ENCODE results near the gene ARHGAP9. TPM values are rescaled to one million over a fixed set of nuclear protein-coding genes. Genes with fewer than 3 reads are reported as not detected.
A peak's percentile ranks its signal among the peaks of the same experiment; 100 is the strongest.

The ARHGAP9 gene
- total and polyA plus RNA-seq, 8 donors: 0.39 to 11.7 (median 4.9) TPM

DNA sequence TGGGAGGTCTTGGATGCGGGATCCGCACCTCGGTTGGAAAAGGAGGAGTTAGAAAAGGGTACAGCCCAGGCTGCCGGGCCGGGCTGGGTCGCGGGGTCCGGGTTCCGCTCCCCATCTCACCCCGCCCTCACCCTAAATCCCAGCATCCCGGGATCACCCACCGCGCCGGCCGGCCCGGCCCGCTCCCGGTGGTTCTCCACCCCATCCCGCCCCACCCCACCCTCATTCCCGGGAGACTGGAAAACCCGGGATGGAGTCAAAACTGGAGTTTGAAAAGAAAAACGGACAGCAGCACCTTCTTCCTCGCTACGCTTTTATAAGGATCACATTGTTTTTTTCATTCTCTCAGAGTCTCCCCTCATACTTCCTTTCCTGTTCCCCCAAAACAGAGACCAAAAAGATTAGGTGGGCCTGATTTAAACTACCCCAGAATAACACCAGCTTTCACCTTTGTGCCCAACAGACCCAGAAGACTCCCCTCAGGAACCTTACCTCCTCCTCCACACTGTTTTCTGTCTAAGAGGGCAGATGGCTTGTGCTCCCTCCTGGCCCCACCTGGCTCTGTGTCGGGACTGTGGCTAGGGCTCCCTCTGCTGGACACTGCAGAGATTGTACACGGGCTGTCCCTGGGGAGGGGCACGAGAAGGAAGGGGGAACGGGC, 17.3 kb downstream of the ARHGAP9 start:
- no peak for FAIRE-seq
- peak overlapping the region in 3 of 4 donors; percentile 31 to 85 (median 57) for H3K27ac ChIP-seq
- intact Hi-C loops (cut with DNase I): no loop called here

DNA sequence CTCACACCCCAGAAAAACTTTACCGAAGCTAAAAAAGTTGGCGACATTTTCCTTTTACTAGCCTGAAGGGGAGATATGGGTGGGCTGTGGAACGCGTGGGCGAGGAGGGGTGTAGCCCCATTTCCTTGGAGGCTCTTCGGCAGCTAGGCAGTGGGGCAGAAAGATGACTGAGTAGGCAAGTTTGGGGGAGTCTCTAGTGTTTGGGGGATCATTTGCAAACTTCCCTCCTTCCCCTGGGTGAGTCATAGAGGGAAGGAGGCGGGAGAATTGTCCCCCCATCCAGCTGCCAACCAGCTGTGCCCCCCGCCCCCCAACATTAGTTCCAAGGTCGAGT, 17.8 kb downstream of the ARHGAP9 start:
- Histone ChIP-seq H3K36me3 (no peaks in the 10 kb centered on the region), H3K9me3 (no peaks in the 10 kb centered on the region), H3K4me1 (peaks cover 0 to 12% (median 10%) of the 10 kb centered on the region in 3 donors), H3K27me3 (no peaks in the 10 kb centered on the region), H3K4me3 (peak overlapping the region; percentile 19 to 70 (median 34)), H3K27ac (peak overlapping the region in 1 of 4 donors; percentile 85)
- intact Hi-C loops (cut with DNase I): no loop called here
- ATAC-seq (no peak), DNase-seq (no peak), FAIRE-seq (no peak)
- TF ChIP-seq, protein P1, sequence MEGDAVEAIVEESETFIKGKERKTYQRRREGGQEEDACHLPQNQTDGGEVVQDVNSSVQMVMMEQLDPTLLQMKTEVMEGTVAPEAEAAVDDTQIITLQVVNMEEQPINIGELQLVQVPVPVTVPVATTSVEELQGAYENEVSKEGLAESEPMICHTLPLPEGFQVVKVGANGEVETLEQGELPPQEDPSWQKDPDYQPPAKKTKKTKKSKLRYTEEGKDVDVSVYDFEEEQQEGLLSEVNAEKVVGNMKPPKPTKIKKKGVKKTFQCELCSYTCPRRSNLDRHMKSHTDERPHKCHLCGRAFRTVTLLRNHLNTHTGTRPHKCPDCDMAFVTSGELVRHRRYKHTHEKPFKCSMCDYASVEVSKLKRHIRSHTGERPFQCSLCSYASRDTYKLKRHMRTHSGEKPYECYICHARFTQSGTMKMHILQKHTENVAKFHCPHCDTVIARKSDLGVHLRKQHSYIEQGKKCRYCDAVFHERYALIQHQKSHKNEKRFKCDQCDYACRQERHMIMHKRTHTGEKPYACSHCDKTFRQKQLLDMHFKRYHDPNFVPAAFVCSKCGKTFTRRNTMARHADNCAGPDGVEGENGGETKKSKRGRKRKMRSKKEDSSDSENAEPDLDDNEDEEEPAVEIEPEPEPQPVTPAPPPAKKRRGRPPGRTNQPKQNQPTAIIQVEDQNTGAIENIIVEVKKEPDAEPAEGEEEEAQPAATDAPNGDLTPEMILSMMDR (IDR thresholded peaks at IDR 0.05): no peak
- 0 to 2% methylated on average over 9 of the region's 9 CpGs for WGBS, 2 donors

More for the DNA sequence above, 17.3 kb downstream of the ARHGAP9 start:
- TF ChIP-seq, protein P1 (IDR thresholded peaks at IDR 0.05): peak; percentile 86 to 93 (median 90)
- Histone ChIP-seq H3K4me3 (peak overlapping the region; percentile 19 to 70 (median 34)), H3K36me3 (no peaks in the 10 kb centered on the region), H3K9me3 (no peaks in the 10 kb centered on the region), H3K4me1 (peaks cover 0 to 12% (median 10%) of the 10 kb centered on the region in 3 donors), H3K27me3 (no peaks in the 10 kb centered on the region)
- WGBS, 2 donors: 0% methylated on average over 28 of the region's 28 CpGs
- ATAC-seq (peak; percentile 78 to 87 (median 84)), DNase-seq (peak; percentile 81 to 93 (median 89))

- H3K4me3 ChIP-seq: peak overlapping the region; percentile 19 to 70 (median 34)
These were observed 18.3 kb downstream of the ARHGAP9 start for GRCh38 chr12:57461276-57461916.

DNA sequence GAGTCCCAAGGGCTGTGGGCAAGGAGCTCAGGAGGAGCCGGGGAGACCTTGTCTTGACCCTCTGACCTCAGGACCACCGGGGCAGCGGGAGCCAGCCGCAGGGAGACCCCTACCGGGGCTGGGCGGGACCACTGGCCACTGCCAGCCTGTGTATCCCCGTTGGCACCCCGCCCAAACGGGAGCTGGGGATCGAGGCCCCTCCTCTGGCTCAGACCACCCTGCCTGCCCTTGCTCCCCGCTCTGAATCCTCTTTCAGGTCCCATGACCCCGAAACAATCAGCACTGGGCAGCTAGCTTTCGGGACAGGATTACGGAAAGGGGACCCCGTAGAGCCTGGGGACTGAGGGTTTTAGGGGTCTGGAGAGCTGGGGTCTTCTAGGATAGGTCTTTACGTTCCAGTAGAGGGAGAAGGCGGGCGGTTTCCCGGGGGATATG, 18.8 kb downstream of the ARHGAP9 start:
- no peak for ATAC-seq
- Histone ChIP-seq H3K4me1 (peaks cover 0 to 12% (median 10%) of the 10 kb centered on the region in 3 donors), H3K9me3 (no peaks in the 10 kb centered on the region), H3K27me3 (no peaks in the 10 kb centered on the region), H3K27ac (no peak overlapping the region), H3K36me3 (no peaks in the 10 kb centered on the region), H3K4me3 (peak overlapping the region in 1 of 4 donors; percentile 70)
- no peak for FAIRE-seq
- TF ChIP-seq, protein P1 (IDR thresholded peaks at IDR 0.05): no peak
- WGBS, 2 donors: 1 to 5% methylated on average over 19 of the region's 19 CpGs
- intact Hi-C loops (cut with DNase I): no loop called here
- peak in 2 of 6 donors; percentile 54 to 83 for DNase-seq

More at GRCh38 chr12:57461276-57461916, 18.3 kb downstream of the ARHGAP9 start:
- ATAC-seq: peak; percentile 5 to 19 (median 6)
- Histone ChIP-seq H3K4me1 (peaks cover 0 to 12% (median 10%) of the 10 kb centered on the region in 3 donors), H3K27ac (peak overlapping the region in 1 of 4 donors; percentile 85), H3K36me3 (no peaks in the 10 kb centered on the region), H3K9me3 (no peaks in the 10 kb centered on the region), H3K27me3 (no peaks in the 10 kb centered on the region)
- intact Hi-C loops (cut with DNase I): no loop called here
- FAIRE-seq: no peak
- peak in 2 of 6 donors; percentile 50 to 60 for DNase-seq
- 2% methylated on average over 27 to 32 of the region's 32 CpGs for WGBS, 2 donors
- TF ChIP-seq, protein P1 (IDR thresholded peaks at IDR 0.05): no peak

DNA sequence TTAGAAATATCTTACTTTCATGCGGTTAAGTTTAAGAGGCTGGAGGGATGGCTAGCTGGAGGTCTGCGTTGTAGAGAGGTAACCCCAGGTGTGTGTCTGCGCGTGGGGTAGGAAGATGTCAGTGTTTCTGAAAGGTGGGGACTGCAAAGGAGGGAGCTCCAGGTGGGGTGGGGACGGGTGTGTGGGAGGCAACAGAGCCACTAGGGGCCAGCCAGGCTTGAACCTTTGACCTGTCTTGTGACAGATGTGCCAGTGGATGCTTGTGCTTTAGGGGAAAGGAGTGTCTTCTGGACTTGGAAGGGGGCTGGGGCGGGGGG, 19.2 kb downstream of the ARHGAP9 start:
- TF ChIP-seq, protein P1 (IDR thresholded peaks at IDR 0.05): no peak
- Histone ChIP-seq H3K4me1 (peaks cover 0 to 12% (median 10%) of the 10 kb centered on the region in 3 donors), H3K27ac (no peak overlapping the region), H3K9me3 (no peaks in the 10 kb centered on the region), H3K4me3 (peak overlapping the region in 1 of 4 donors; percentile 70), H3K27me3 (no peaks in the 10 kb centered on the region), H3K36me3 (no peaks in the 10 kb centered on the region)
- no peak for FAIRE-seq
- 3 to 4% methylated on average over 6 of the region's 6 CpGs for WGBS, 2 donors
- peak in 1 of 6 donors; percentile 57 for DNase-seq
- ATAC-seq: no peak
- intact Hi-C loops (cut with DNase I): no loop called here
